B cell (primary cell): ENCODE data around the gene AGAP1. TPM values are rescaled to one million over a fixed set of nuclear protein-coding genes. Genes with fewer than 3 reads are reported as not detected.

Source experiments
- ATAC-seq: fragments of 200-7000 bp; cut with Tn5 transposase; one replicate; pipeline ENCODE4 v1.10.0; 2021; ENCODE audit warnings: low read depth, mild to moderate bottlenecking, moderate number of reproducible peaks, moderate library complexity
- CTCF ChIA-PET: fragments of 350-600 bp; sonication (Branson Sonifier 250); formaldehyde crosslinking; loops from one replicate; lab custom pipeline; 2021; ENCODE audit warnings: antibody characterized with exemption, inconsistent platforms; lab: Charles Lee
- POLR2A ChIA-PET: fragments of 350-600 bp; sonication (Branson Sonifier 250); formaldehyde crosslinking; loops from one replicate; lab custom pipeline; 2021; ENCODE audit warnings: antibody characterized with exemption; lab: Charles Lee
- DNase-seq: peaks from one replicate; pipeline ENCODE4 v3.0.0; 2013
- H2AFZ ChIP-seq: 2 replicates; pipeline ENCODE4 v1.6.1; 2012; ENCODE audit warnings: mild to moderate bottlenecking, low read depth, low read length; ENCODE audit not compliant: insufficient read depth, poor library complexity, severe bottlenecking
- H3K27ac ChIP-seq, 2 donors: 1 replicate in 1 of 2; 2 replicates in 1 of 2; pipeline ENCODE4 v1.5.1; 2012 to 2013; ENCODE audit warnings: low read length in 2 of 2, mild to moderate bottlenecking in 2 of 2, moderate library complexity in 1 of 2
- H3K27me3 ChIP-seq, 4 experiments: fragments of 200-600 bp in 1 of 4; sonication (generic) in 1 of 4; replicated peaks in 1 of 4; 1 replicate in 2 of 4; 2 replicates in 2 of 4; pipeline versions ENCODE4 v1.6.1 to v1.7.0; 2013 to 2016; ENCODE audit warnings: low read length in 3 of 4, mild to moderate bottlenecking in 2 of 4, mixed read lengths in 1 of 4, moderate library complexity in 1 of 4; ENCODE audit not compliant: insufficient read depth in 4 of 4, control insufficient read depth in 3 of 4; ENCODE audit errors: control extremely low read depth in 1 of 4
- H3K36me3 ChIP-seq, 2 experiments: replicated peaks in 1 of 2; 1 replicate in 1 of 2; 2 replicates in 1 of 2; pipeline versions ENCODE4 v1.6.1 to v1.7.1; 2013; ENCODE audit warnings: low read length in 1 of 2; ENCODE audit not compliant: insufficient read depth in 2 of 2, control insufficient read depth in 1 of 2; ENCODE audit errors: control extremely low read depth in 1 of 2, extremely low read depth in 1 of 2
- H3K4me1 ChIP-seq, 2 donors: fragments of 200-600 bp in 1 of 2; sonication (generic) in 1 of 2; 1 replicate in 1 of 2; 2 replicates in 1 of 2; pipeline versions ENCODE4 v1.5.1 to v1.6.1; 2013 to 2017; ENCODE audit warnings: low read length in 2 of 2; ENCODE audit not compliant: control insufficient read depth in 2 of 2, insufficient read depth in 2 of 2
- H3K4me2 ChIP-seq: replicated peaks from 2 replicates; pipeline ENCODE3; 2012; ENCODE audit warnings: mild to moderate bottlenecking, low read depth, low read length; ENCODE audit not compliant: poor library complexity, severe bottlenecking
- H3K4me3 ChIP-seq, 5 experiments: fragments of 200-600 bp in 1 of 5; sonication (generic) in 1 of 5; 1 replicate in 3 of 5; 2 replicates in 2 of 5; pipeline versions ENCODE4 v1.5.1 to v1.7.0; 2011 to 2016; ENCODE audit warnings: low read length in 4 of 5, mild to moderate bottlenecking in 4 of 5, low read depth in 2 of 5, control low read depth in 1 of 5, moderate library complexity in 1 of 5; ENCODE audit not compliant: insufficient read depth in 1 of 5; ENCODE audit errors: control extremely low read depth in 1 of 5, extremely low read depth in 1 of 5
- H3K79me2 ChIP-seq: fragments of 200-600 bp; sonication (generic); one replicate; pipeline ENCODE4 v1.6.0; 2016; ENCODE audit warnings: low read length; ENCODE audit not compliant: control insufficient read depth, insufficient read depth
- H3K9ac ChIP-seq: fragments of 200-600 bp; sonication (generic); 2 replicates; pipeline ENCODE4 v1.6.1; 2017; ENCODE audit warnings: mild to moderate bottlenecking, low read length, moderate library complexity
- H3K9me3 ChIP-seq, 3 donors: one replicate each; pipeline versions ENCODE4 v1.6.1 to v1.7.1; 2013; ENCODE audit warnings: low read length in 2 of 3; ENCODE audit not compliant: control insufficient read depth in 2 of 3, insufficient read depth in 1 of 3; ENCODE audit errors: control extremely low read depth in 1 of 3
- H4K20me1 ChIP-seq: 2 replicates; pipeline ENCODE4 v1.6.0; 2012; ENCODE audit warnings: mild to moderate bottlenecking, low read length; ENCODE audit not compliant: insufficient read depth, control insufficient read depth, poor library complexity, severe bottlenecking
- H3K27ac Mint-ChIP-seq: one replicate; pipeline ENCODE4 v1.8.0; 2021; ENCODE audit warnings: mixed read lengths
- H3K27me3 Mint-ChIP-seq: one replicate; pipeline ENCODE4 v1.8.0; 2021; ENCODE audit warnings: mixed read lengths
- H3K4me1 Mint-ChIP-seq: one replicate; pipeline ENCODE4 v1.8.0; 2021; ENCODE audit warnings: mixed read lengths
- H3K4me3 Mint-ChIP-seq: one replicate; pipeline ENCODE4 v1.8.0; 2021; ENCODE audit warnings: mixed read lengths
- H3K9me3 Mint-ChIP-seq: one replicate; pipeline ENCODE4 v1.8.0; 2022; ENCODE audit warnings: mixed read lengths; ENCODE audit not compliant: insufficient read depth
- EZH2 ChIP-seq: IDR thresholded peaks from 2 replicates; pipeline ENCODE4 v1.6.1; 2012; ENCODE audit warnings: borderline replicate concordance, low read depth, mild to moderate bottlenecking, moderate library complexity, low read length; ENCODE audit not compliant: insufficient read depth, poor library complexity, severe bottlenecking
- WGBS: methylation state at CpG from one replicate; pipeline ENCODE4 v1.1.5; 2013; ENCODE audit warnings: missing lambda C conversion rate; ENCODE audit not compliant: insufficient coverage; 5-methylcytosine and 5-hydroxymethylcytosine counted together
- intact Hi-C: fragments of 100-400 bp; cut with micrococcal nuclease; formaldehyde crosslinking; loops from one replicate; pipeline ENCODE4 v1.10.0; 2022
- polyA plus RNA-seq: library from polyadenylated mRNA; depleted of rRNA; stranded (reverse); fragments of >200 nt; gene quantifications from 2 replicates; pipeline ENCODE4 v1.2.3, GENCODE V29; 2012
- total RNA-seq, 2 donors: library from RNA; stranded (reverse); fragments of 120-200 nt in 1 of 2; gene quantifications; 1 replicate in 1 of 2; 2 replicates in 1 of 2; pipeline versions ENCODE4 v1.2.3 to v1.2.4, GENCODE V29; 2013 to 2022
- TF ChIP-seq, protein P1 (sequence below): fragments of 200-600 bp; IDR thresholded peaks from one replicate; pipeline ENCODE4 v1.8.0; 2022; ENCODE audit warnings: antibody characterized with exemption, mild to moderate bottlenecking

Gene AGAP1
- total and polyA plus RNA-seq, 2 donors (not counting 1 experiment from before 2014, with no cell fraction given) = 0.01 TPM; not detected in 1

DNA sequence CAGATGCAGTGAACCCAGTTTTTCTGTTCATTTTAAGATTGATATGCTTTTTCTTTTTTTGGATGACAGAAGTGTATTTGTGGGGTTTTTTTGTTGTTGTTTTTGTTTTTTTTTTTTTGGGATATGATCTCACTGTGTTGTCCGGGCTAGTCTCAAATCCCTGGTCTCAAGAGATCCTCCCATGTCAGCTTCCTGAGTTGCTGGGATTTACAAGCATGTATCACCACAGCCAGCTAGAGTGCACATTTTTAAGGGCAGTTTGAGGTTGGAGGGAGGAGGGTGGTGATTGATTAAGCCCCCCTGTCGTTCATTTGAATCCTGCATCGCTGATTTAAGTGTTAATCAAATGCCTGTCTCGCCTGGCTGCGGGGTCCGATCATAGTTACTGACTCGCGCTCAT lies 485.2 kb downstream of the AGAP1 start:
- ATAC-seq (no peak), DNase-seq (no peak)
- Histone ChIP-seq H3K9ac (no peak overlapping the region), H3K9me3 (peaks cover 0 to 5% (median 0%) of the 10 kb centered on the region in 3 donors), H2AFZ (no peak overlapping the region), H4K20me1 (no peaks in the 10 kb centered on the region), H3K4me3 (no peak overlapping the region), H3K4me1 (no peaks in the 10 kb centered on the region), H3K79me2 (no peaks in the 10 kb centered on the region), H3K4me2 (no peak overlapping the region), H3K36me3 (no peaks in the 10 kb centered on the region), H3K27me3 (no peaks in the 10 kb centered on the region), H3K27ac (no peak overlapping the region)
- ChIA-PET CTCF (interaction anchor here (0.7 kb wide), 1 partner anchor 1044 kb away, joined by 3 read pairs; no protein-coding TSS in a partner anchor), POLR2A (no interaction called here)
- no peak overlapping the region for H3K27ac Mint-ChIP-seq
- no peak for TF ChIP-seq EZH2
- TF ChIP-seq, protein P1, sequence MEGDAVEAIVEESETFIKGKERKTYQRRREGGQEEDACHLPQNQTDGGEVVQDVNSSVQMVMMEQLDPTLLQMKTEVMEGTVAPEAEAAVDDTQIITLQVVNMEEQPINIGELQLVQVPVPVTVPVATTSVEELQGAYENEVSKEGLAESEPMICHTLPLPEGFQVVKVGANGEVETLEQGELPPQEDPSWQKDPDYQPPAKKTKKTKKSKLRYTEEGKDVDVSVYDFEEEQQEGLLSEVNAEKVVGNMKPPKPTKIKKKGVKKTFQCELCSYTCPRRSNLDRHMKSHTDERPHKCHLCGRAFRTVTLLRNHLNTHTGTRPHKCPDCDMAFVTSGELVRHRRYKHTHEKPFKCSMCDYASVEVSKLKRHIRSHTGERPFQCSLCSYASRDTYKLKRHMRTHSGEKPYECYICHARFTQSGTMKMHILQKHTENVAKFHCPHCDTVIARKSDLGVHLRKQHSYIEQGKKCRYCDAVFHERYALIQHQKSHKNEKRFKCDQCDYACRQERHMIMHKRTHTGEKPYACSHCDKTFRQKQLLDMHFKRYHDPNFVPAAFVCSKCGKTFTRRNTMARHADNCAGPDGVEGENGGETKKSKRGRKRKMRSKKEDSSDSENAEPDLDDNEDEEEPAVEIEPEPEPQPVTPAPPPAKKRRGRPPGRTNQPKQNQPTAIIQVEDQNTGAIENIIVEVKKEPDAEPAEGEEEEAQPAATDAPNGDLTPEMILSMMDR = no peak
- H3K27me3 Mint-ChIP-seq = no peaks in the 10 kb centered on the region
- no peaks in the 10 kb centered on the region for H3K9me3 Mint-ChIP-seq
- no peaks in the 10 kb centered on the region for H3K4me1 Mint-ChIP-seq
- intact Hi-C loops = no loop called here
- 81% methylated on average over 4 of the region's 8 CpGs for WGBS
- H3K4me3 Mint-ChIP-seq = no peak overlapping the region

DNA sequence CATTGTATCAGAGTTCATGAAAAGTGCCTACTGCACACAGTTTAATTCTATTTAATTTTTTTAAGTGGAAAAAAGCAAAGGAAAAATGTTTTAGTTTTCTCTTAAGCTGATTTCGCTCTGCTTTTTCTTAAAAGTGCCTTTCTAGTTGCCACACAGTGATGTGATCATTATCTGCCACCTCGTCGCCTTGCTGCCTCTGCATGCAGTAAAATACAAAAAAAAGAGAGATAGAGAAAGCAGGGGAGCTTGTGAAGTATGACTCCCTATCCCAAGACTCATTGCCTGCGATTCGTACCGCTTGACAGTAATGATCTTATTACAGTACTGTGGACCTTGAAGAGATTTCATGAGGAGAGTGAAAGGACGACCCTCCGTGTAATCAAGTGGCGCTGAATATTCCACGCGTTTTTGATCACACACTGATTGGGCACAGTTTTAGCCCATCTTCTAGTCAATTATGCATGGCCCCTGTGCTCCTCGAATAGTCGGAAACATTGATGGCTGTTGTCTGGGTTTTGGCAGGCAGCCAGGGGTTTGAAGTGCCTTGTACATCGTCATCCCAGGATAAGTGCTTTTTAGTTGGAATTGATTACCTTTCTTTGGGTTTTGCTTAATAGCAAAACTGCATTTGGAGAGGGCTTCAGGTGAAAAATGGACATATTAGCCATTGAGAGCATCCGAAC lies 486.1 kb downstream of the AGAP1 start:
- Histone ChIP-seq H3K4me2 (no peak overlapping the region), H3K9ac (no peak overlapping the region), H3K27me3 (no peaks in the 10 kb centered on the region), H3K36me3 (no peaks in the 10 kb centered on the region), H3K4me3 (no peak overlapping the region), H3K27ac (no peak overlapping the region), H4K20me1 (no peaks in the 10 kb centered on the region), H2AFZ (no peak overlapping the region), H3K9me3 (peaks cover 0 to 5% (median 0%) of the 10 kb centered on the region in 3 donors), H3K79me2 (no peaks in the 10 kb centered on the region), H3K4me1 (no peaks in the 10 kb centered on the region)
- intact Hi-C loops = no loop called here
- Mint-ChIP-seq H3K9me3 (no peaks in the 10 kb centered on the region), H3K27ac (no peak overlapping the region), H3K27me3 (no peaks in the 10 kb centered on the region), H3K4me3 (no peak overlapping the region), H3K4me1 (no peaks in the 10 kb centered on the region)
- POLR2A ChIA-PET = no interaction called here
- no peak for DNase-seq
- WGBS = 96% methylated on average over 12 of the region's 15 CpGs
- no peak for ATAC-seq
- TF ChIP-seq, protein P1 = no peak
- TF ChIP-seq EZH2 = no peak
- CTCF ChIA-PET = interaction anchor here (0.6 kb wide), 1 partner anchor 1352 kb away, joined by 3 read pairs; no protein-coding TSS in a partner anchor
